UCSD-AML1 (cell line): ENCODE results near the gene FAM234B.

Experiments
- DNase-seq: peaks from one replicate; lab custom pipeline; 2025; ENCODE audit not compliant: unreplicated experiment; lab: John Stamatoyannopoulos, UW

Gene FAM234B

DNA sequence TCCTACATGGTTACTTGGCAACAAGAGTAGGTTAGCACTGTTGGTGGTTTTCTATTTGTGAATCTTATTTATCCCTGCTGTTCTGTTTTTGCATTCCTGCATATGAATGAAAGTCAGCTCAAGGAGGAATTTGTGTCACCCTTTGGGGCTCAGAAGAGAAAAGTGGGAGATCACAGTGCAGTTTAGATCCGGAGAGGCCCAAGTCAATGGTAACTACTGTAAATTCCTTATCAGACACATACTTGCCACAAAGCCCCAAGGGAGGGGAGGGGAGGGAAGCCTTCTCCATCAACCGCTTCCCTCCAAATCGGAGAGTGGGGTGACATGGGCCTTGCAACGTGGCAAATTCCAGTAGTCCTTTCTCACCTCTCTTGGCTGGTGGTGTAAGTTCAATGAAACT, 44.3 kb downstream of the FAM234B start:
- DNase-seq: no peak

DNA sequence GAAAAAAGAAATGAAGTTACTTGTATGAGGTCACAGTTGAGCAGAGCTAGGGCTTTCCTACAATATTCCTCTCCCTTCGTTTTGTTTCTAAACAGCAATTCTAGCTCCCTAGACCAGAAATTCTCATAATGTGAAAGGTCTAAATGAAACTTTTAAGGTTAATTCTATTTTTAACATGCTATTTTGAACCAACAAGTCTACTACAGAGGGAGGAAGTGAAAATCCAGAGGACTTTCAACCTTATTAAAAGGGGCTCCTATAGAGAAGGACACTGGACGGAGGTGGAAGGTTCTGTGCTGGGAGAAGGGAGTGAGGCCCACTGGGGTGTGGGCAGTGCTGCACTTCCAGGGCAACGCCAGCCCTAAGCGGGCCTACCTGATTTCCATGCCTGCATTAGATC, 45.9 kb downstream of the FAM234B start:
- no peak for DNase-seq

- DNase-seq: no peak
These were observed 47.7 kb downstream of the FAM234B start for GRCh38 chr12:13091832-13092231.

GRCh38 chr12:13093191-13093847, 49.1 kb downstream of the FAM234B start:
- DNase-seq: no peak

DNA sequence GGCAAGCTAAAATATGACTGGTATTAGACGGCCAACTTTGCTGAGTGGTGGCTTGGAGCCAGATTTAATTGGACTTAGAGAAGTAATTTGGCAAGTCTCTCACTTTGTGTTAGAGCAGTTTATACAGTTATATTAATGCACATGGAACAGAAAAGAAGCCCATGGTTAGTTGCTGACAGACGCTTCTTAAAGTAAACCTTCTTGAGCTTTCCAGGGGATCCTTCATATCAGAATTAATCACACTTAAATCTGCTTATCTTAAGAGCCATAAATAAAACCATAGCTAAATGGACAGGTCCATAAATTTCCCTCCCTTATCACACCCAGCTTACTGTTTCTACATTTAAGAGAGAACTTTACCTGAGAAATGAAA, 49.7 kb downstream of the FAM234B start:
- no peak for DNase-seq

DNA sequence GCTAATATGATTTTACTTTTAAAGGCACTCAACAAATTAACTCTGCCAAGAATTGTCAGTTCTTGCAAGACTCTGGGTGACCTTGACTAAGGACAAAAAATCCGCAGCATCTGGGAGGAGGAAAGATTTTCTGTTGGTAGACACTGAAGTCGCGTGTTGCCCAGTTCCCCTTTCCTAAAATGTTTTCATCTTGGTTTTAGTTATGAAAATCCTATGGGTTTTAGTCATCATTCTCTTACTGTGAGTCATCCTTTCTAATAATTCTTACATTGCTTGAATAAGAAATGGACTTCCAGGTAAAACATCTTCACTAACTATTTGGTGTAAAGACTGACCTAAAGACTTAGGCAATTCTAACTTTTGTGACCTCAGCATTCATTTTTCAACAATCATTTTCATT, 50.2 kb downstream of the FAM234B start:
- DNase-seq: no peak

DNA sequence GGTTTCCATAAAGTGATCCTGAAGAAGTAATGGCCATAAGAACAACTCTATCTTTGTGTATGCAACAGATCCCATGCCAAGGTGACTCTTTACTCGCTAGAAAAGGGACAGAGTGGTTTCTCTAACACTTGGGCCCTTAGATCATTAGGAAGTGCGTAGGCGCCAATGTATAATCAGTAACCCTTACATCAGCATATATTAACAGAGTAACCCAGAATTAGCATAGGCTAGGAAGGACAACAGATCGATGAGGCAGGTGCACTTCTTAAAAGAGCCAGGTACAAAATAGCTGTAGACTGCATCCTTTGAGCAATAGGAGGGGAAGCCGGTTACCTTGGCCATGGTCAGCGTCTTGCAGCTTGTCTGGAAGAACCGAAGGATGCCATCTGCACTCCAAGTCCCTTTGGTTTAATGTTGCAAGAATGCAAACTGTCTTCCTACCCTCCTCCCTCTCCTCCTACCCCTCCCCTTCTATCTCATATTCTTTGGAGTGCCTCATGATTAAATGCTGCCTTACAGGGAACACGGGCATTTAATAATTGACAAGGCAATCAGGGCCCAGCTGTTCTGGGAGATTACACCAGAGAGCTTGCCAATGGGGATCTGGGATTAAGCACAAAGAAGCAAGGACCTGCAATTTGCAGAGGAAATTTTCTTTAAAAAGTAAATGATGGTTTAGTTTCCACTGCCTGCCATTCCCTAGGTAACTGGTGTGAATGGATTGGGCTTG, 51.2 kb downstream of the FAM234B start:
- DNase-seq: no peak

DNA sequence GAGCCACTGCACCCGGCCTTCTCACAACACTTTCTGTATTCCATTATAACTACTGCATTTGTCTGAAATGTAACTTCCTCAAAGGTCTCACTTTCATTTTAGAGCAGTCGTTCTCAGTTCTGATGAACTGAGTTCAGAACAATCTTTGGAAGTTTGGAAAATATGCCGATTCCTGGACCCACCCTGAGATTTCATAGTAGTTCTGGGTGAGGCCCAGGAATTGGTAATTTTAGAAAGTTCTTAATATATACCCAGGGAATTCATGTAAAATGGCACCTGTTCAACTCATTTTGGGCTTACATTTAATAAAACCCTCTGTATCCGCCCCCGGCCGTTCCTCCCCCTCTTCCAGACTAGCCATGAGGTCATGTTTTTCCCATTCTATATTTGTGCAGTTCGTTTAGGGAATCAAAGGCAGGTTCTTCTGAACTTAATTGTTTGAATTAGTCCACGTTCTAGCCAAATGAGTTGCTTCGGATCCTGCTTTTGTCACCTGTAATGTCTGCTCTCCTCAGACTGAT, 53.4 kb downstream of the FAM234B start:
- DNase-seq: peak; percentile 40

DNA sequence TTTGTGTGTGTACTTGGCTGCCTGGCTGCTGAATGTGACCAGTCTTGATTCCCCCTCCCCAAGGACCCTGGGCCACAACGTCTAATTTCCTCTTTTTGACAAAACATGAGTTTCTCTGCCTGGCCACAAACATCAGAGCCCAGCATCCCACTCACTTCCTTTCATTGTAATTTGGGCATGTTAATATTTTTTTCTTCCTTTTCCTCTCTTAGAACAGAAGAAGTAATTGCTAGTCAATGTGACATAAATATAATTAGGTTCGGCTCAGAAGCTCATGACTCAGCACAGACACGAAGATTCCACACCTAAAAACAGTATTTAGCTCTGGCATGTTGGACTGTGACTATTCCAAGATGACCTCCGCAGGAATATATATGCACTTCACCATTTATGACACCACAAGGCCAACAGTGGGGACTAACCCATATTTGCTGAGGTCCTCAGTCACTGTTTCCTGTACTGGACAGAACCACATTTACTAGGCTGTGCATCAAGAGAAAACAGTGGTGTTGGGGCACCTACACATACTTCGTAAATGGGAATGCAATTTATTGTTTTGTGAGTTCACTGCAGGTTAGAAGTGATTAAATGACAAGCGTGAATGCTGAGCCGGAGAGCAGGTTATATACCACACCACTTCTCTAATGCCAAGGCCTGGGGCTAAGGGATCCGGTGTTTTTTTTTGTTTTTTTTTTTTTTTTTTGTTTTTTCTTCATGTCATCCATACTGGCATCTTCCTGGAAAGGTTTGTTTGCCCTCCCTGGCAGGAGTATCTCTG, 55.1 kb downstream of the FAM234B start:
- DNase-seq: peak; percentile 70

DNA sequence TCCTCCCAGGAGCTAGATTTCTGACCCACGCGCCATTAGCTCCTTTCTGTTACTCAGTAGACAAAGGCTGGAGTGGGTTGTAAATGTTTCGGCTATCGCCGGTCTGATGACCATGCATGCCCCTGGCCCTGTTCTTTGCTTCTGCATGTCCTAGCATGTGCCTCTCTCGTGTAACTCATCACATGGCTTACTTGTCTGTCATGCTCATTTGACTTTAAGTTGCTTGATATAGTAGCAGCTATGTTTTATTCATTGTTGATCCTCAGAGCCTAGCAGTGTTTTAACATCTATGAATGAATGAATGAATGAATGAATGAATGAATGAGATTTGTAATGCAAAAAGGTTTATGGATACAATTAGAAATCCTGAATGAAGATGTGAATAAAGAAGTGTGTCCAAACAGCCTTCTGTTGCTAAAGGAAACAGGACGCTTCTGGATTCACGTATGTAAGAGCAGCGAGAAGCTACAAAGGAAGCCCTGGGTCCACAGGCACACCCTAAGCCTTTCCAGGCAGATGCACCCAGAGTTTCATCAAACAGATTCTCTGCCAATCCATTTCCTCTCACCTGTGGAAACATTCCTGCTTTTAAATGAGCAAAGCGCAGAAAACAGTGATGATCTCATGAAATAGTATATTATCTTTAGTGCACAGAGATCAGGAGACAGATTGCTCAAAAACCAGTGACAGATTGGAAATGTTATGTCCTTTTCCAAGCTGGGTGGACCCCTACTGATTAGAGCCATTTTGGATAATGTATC, 55.8 kb downstream of the FAM234B start:
- no peak for DNase-seq

- DNase-seq: no peak
These were observed 56.4 kb downstream of the FAM234B start for GRCh38 chr12:13100605-13100881.

GRCh38 chr12:13100882-13101769, 56.9 kb downstream of the FAM234B start:
- peak; percentile 93 for DNase-seq

DNA sequence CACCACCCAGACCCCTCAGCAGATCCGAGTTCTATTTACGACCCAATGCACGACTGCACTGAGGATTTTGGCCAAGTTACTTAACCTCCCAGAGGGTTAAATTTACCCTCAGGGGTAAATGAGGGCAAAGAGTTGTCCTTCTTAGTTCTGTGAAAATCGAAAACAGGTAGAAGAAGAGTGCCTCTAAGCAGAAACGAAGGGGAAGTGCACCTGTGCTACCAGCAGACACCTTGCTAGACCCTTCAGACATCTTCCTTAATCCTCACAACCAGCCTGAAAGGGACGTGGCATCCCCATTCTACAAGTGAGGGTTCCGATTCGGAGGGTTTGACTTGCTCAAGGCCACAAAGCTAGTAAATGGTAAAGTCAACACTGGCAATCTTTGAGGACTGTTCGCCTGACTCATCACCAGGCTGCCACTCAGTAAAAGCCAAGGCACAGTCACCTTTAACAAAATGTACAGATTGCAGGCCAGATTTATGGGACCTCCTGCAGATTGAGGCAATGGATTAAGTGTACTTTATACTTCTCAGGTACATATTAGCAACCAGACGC, 57.7 kb downstream of the FAM234B start:
- no peak for DNase-seq

DNA sequence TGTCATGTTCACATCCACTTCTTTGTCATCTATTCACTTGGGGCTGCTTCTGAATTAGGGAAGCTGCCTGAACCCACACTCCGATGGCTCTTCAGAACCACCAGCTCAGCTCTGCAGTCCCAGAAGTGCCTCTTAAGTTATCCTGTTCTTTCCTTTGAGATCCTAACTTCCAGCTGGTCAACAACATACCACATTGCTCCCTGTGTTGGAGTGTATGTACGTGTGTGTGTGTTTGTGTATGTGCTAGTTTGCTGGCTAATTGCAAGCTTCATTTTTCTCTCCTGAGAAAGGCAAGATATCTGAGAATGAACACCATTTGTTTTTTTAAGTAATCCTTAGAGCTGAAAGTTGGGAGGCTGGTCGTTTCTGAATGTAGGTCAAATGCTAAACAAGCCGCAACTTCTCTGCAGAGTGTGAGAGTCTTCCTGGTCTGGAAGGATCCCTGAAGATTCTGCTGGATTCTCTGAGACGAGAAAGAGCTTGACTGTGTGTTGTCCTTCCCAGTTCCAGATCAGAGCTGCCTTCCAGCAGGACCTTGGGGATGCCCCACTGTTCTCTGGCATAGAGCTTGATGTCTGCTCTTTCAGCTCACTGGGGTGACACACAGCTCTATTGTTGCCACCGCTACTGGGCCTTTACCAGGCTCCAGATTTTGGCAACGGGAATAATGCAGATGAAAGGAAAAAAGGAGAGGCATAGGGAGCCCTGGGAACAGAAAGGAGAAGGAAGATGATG, 58.4 kb downstream of the FAM234B start:
- no peak for DNase-seq

- no peak for DNase-seq
These were observed 59.3 kb downstream of the FAM234B start, which contains the start of gene GSG1 for GRCh38 chr12:13103391-13104033. TSS of gene GSG1 (minus strand) at chr12:13103667. CDS start at chr12:13103512, 155 bp downstream.

- no peak for DNase-seq
These were observed 60.2 kb downstream of the FAM234B start for GRCh38 chr12:13104409-13104808.

GRCh38 chr12:13105781-13106180, 61.6 kb downstream of the FAM234B start:
- no peak for DNase-seq

- DNase-seq: no peak
These were observed 62.5 kb downstream of the FAM234B start for GRCh38 chr12:13106666-13107065.

- DNase-seq: no peak
These were observed 68.8 kb downstream of the FAM234B start for GRCh38 chr12:13112968-13113367.
